SH-SY5Y (cell line): Measurements from ENCODE around the gene RFX5.

ENCODE experiments used
- GATA2 ChIP-seq: IDR thresholded peaks from 2 replicates; pipeline ENCODE4 v1.6.1; 2011; ENCODE audit warnings: mild to moderate bottlenecking, low read depth, low read length
- GATA3 ChIP-seq: IDR thresholded peaks from 2 replicates; pipeline ENCODE4 v1.6.1; 2011; ENCODE audit warnings: low read depth, mild to moderate bottlenecking, low read length, moderate library complexity

GRCh38 chr1:151369621-151370048 is 22.6 kb upstream of the RFX5 start:
- TF ChIP-seq GATA2 = no peak
- no peak for TF ChIP-seq GATA3
